HG03025 (cell line): Measurements from ENCODE around the gene PCDHA2.
"Not testable (repeated sequence)": the region's sequence is repeated elsewhere in the genome, so short reads cannot be mapped to it uniquely, and the experiment has no call there.

Experiments
- ATAC-seq: cut with Tn5 transposase; IDR thresholded peaks from one replicate; pipeline ENCODE4 v1.9.1; 2021; ENCODE audit warnings: mild to moderate bottlenecking, moderate library complexity; ENCODE audit not compliant: unreplicated experiment, low FRiP score

Gene PCDHA2

GRCh38 chr5:140794595-140795258 is at the start of gene PCDHA2:
PCDHA2 (plus strand) TSS chr5:140794852.
- ATAC-seq: no peak

GRCh38 chr5:140753561-140753960 is 41.1 kb upstream of the PCDHA2 start:
- ATAC-seq: no peak

GRCh38 chr5:140764177-140764973 is 30.3 kb upstream of the PCDHA2 start:
- no peak for ATAC-seq

GRCh38 chr5:140767444-140767843 is 27.2 kb upstream of the PCDHA2 start:
- ATAC-seq: no peak

GRCh38 chr5:140780512-140780911 is 14.1 kb upstream of the PCDHA2 start:
- ATAC-seq: no peak

- ATAC-seq: no peak
These were observed 8.6 kb upstream of the PCDHA2 start, which contains the start of gene PCDHA1 for GRCh38 chr5:140785905-140786686. PCDHA1 (plus strand) TSS chr5:140786140.

- not testable (repeated sequence) for ATAC-seq
These were observed 7.2 kb upstream of the PCDHA2 start for GRCh38 chr5:140787422-140787821.

GRCh38 chr5:140787849-140788504 is 6.7 kb upstream of the PCDHA2 start:
- ATAC-seq: not testable (repeated sequence)

- no peak for ATAC-seq
These were observed 3.6 kb upstream of the PCDHA2 start for GRCh38 chr5:140791089-140791488.

GRCh38 chr5:140795259-140795641 is 598 bp downstream of the PCDHA2 start:
- ATAC-seq: no peak

- not testable (repeated sequence) for ATAC-seq
These were observed 1.5 kb downstream of the PCDHA2 start for GRCh38 chr5:140796072-140796717.

- ATAC-seq: no peak
These were observed 2.1 kb downstream of the PCDHA2 start for GRCh38 chr5:140796718-140797095.

GRCh38 chr5:140800816-140801493 is 6.3 kb downstream of the PCDHA2 start, which contains the start of gene PCDHA3:
PCDHA3 (plus strand) TSS chr5:140801057.
- no peak for ATAC-seq

- ATAC-seq: no peak
These were observed 6.8 kb downstream of the PCDHA2 start for GRCh38 chr5:140801494-140801841.

- ATAC-seq: not testable (repeated sequence)
These were observed 7.7 kb downstream of the PCDHA2 start for GRCh38 chr5:140802381-140802780.

GRCh38 chr5:140802781-140803271 is 8.2 kb downstream of the PCDHA2 start:
- ATAC-seq: no peak

- ATAC-seq: no peak
These were observed 12.5 kb downstream of the PCDHA2 start, which contains the start of gene PCDHA4 for GRCh38 chr5:140806834-140807775. PCDHA4 (plus strand) TSS chr5:140807068.

- ATAC-seq: not testable (repeated sequence)
These were observed 13.7 kb downstream of the PCDHA2 start for GRCh38 chr5:140808241-140808888.
